Subcutaneous adipose tissue (tissue), 4 donors: ENCODE results near the gene LDLRAD3. TPM values are rescaled to one million over a fixed set of nuclear protein-coding genes. Genes with fewer than 3 reads are reported as not detected.

Experiments
- CTCF ChIP-seq: fragments of 450-650 bp; IDR thresholded peaks from one replicate; pipeline ENCODE4 v1.5.1; 2016; ENCODE audit warnings: low read depth, mild to moderate bottlenecking, control low read depth, antibody characterized with exemption, moderate library complexity
- total RNA-seq, 4 donors: library from RNA; depleted of rRNA; stranded (reverse); fragments of >200 nt; gene quantifications; one replicate each; pipeline ENCODE4 v1.1.0, GENCODE V29; 2016

Gene LDLRAD3
- total RNA-seq, 4 donors from 2014 or later, result 22.8 to 39.6 (median 29.4) TPM

GRCh38 chr11:35907648-35908431 lies 36.0 kb upstream of the LDLRAD3 start:
- TF ChIP-seq CTCF, result no peak

GRCh38 chr11:35909511-35910265 lies 34.2 kb upstream of the LDLRAD3 start:
- TF ChIP-seq CTCF, result no peak

GRCh38 chr11:35911013-35911412 lies 32.8 kb upstream of the LDLRAD3 start:
- TF ChIP-seq CTCF, result no peak

GRCh38 chr11:35911616-35912165 lies 32.2 kb upstream of the LDLRAD3 start:
- no peak for TF ChIP-seq CTCF

GRCh38 chr11:35912883-35913624 lies 30.8 kb upstream of the LDLRAD3 start:
- TF ChIP-seq CTCF, result no peak

GRCh38 chr11:35914816-35915215 lies 29.0 kb upstream of the LDLRAD3 start:
- TF ChIP-seq CTCF, result no peak

GRCh38 chr11:35916270-35916669 lies 27.6 kb upstream of the LDLRAD3 start:
- TF ChIP-seq CTCF, result no peak
